HCT116 (cell line): ENCODE results near the gene FBN3. TPM values are rescaled to one million over a fixed set of nuclear protein-coding genes. Genes with fewer than 3 reads are reported as not detected.

ENCODE experiments used
- ATAC-seq: fragments of 200-7000 bp; cut with Tn5 transposase; 2 replicates; pipeline ENCODE4 v1.9.1; 2020; ENCODE audit warnings: mild to moderate bottlenecking, moderate library complexity
- BruUV-seq: library from RNA; stranded (reverse); fragments of 400-500 nt; replicated peaks from 2 replicates; lab custom pipeline; 2021; lab: Mats Ljungman, UMichigan
- CTCF ChIA-PET: fragments of 300-600 bp; sonication (Branson Sonifier 250); formaldehyde crosslinking; loops from one replicate; lab custom pipeline; 2021; ENCODE audit warnings: antibody characterized with exemption; lab: Charles Lee
- POLR2A ChIA-PET: fragments of 300-600, 350-600 bp; sonication (Branson Sonifier 250); formaldehyde crosslinking; loops from one replicate; lab custom pipeline; 2021; ENCODE audit warnings: antibody characterized with exemption; lab: Charles Lee
- RAD21 ChIA-PET, 2 experiments: fragments of 300-600 bp; sonication (Branson Sonifier 250); formaldehyde crosslinking; loops; one replicate each; lab custom pipeline; 2023; ENCODE audit warnings: low total read pairs in 2 of 2; ENCODE audit not compliant: uncharacterized antibody in 2 of 2, unreplicated experiment in 2 of 2, low non-redundant PET in 1 of 2; lab: Charles Lee
- DNase-seq: peaks from one replicate; pipeline ENCODE4 v3.0.0-alpha.2; 2010; ENCODE audit warnings: low read depth, low spot score
- H2AFZ ChIP-seq: fragments of 200-600 bp; shearing (Covaris generic), sonication (generic); 2 replicates; pipeline ENCODE4 v1.6.1; 2017; ENCODE audit warnings: low read depth, mixed run types, mixed read lengths, antibody characterized with exemption, low read length; ENCODE audit not compliant: poor library complexity, severe bottlenecking
- H3K27ac ChIP-seq: 2 replicates; pipeline ENCODE4 v1.5.1; 2012; ENCODE audit warnings: low read depth, low read length
- H3K27me3 ChIP-seq: fragments of 200-600 bp; sonication (generic); 2 replicates; pipeline ENCODE4 v1.6.1; 2016; ENCODE audit warnings: mixed run types, low read length, mixed read lengths; ENCODE audit not compliant: insufficient read depth
- H3K36me3 ChIP-seq, 2 experiments: fragments of 200-500 bp in 1 of 2; fragments of 200-600 bp in 1 of 2; sonication (Bioruptor generic) in 1 of 2; sonication (generic) in 1 of 2; 2 replicates each; pipeline versions ENCODE4 v1.5.1 to v1.6.1; 2014 to 2016; ENCODE audit warnings: low read length in 2 of 2, inconsistent platforms in 1 of 2, mixed read lengths in 1 of 2, mixed run types in 1 of 2; ENCODE audit not compliant: insufficient read depth in 2 of 2, control insufficient read depth in 1 of 2
- H3K4me1 ChIP-seq, 2 experiments: fragments of 200-600 bp in 1 of 2; sonication (generic) in 1 of 2; 2 replicates each; pipeline versions ENCODE4 v1.5.1 to v1.6.1; 2012 to 2017; ENCODE audit warnings: low read length in 2 of 2, inconsistent platforms in 1 of 2, mild to moderate bottlenecking in 1 of 2, mixed read lengths in 1 of 2, mixed run types in 1 of 2, moderate library complexity in 1 of 2; ENCODE audit not compliant: insufficient read depth in 2 of 2, control insufficient read depth in 1 of 2
- H3K4me2 ChIP-seq: fragments of 200-600 bp; sonication (generic); 2 replicates; pipeline ENCODE4 v1.6.1; 2017; ENCODE audit warnings: mixed run types, low read length, mixed read lengths
- H3K4me3 ChIP-seq, 2 experiments: fragments of 200-600 bp in 1 of 2; sonication (generic) in 1 of 2; replicated peaks in 1 of 2; 2 replicates each; pipeline ENCODE4 v1.5.1; 2011 to 2016; ENCODE audit warnings: low read length in 2 of 2, control low read depth in 1 of 2, low read depth in 1 of 2, mild to moderate bottlenecking in 1 of 2, mixed read lengths in 1 of 2, mixed run types in 1 of 2
- H3K79me2 ChIP-seq: fragments of 200-600 bp; sonication (generic); 2 replicates; pipeline ENCODE4 v1.6.1; 2017; ENCODE audit warnings: mild to moderate bottlenecking, mixed run types, low read length, moderate library complexity, mixed read lengths; ENCODE audit not compliant: insufficient read depth
- H3K9ac ChIP-seq: fragments of 200-600 bp; sonication (generic); 2 replicates; pipeline ENCODE4 v1.6.1; 2016; ENCODE audit warnings: low read length, mixed read lengths
- H3K9me2 ChIP-seq: fragments of 200-600 bp; sonication (generic), shearing (Covaris generic); 2 replicates; pipeline ENCODE4 v1.6.1; 2017; ENCODE audit warnings: mixed run types, mild to moderate bottlenecking, moderate library complexity; ENCODE audit not compliant: insufficient read depth
- H3K9me3 ChIP-seq, 2 experiments: fragments of 200-500 bp in 1 of 2; fragments of 200-600 bp in 1 of 2; sonication (Bioruptor generic) in 1 of 2; sonication (generic) in 1 of 2; 2 replicates each; pipeline ENCODE4 v1.6.1; 2014 to 2017; ENCODE audit warnings: low read length in 2 of 2, mixed read lengths in 2 of 2, inconsistent platforms in 1 of 2, low read depth in 1 of 2, mild to moderate bottlenecking in 1 of 2, mixed run types in 1 of 2, moderate library complexity in 1 of 2; ENCODE audit not compliant: control insufficient read depth in 1 of 2, insufficient read depth in 1 of 2
- H4K20me1 ChIP-seq: fragments of 200-600 bp; sonication (generic), shearing (Covaris generic); 2 replicates; pipeline ENCODE4 v1.6.1; 2017; ENCODE audit warnings: mixed run types, mild to moderate bottlenecking, moderate library complexity; ENCODE audit not compliant: insufficient read depth
- CBX3 ChIP-seq: IDR thresholded peaks from 2 replicates; pipeline ENCODE4 v1.6.1; 2012; ENCODE audit warnings: low read depth
- CEBPB ChIP-seq: IDR thresholded peaks from 2 replicates; pipeline ENCODE4 v1.6.1; 2012; ENCODE audit warnings: low read depth
- EGR1 ChIP-seq: IDR thresholded peaks from 2 replicates; pipeline ENCODE4 v1.6.1; 2012; ENCODE audit warnings: low read depth
- ELF1 ChIP-seq: IDR thresholded peaks from 2 replicates; pipeline ENCODE4 v1.6.1; 2012; ENCODE audit warnings: low read depth, borderline replicate concordance
- EZH2 ChIP-seq: fragments of 200-600 bp; sonication (generic); IDR thresholded peaks from 2 replicates; pipeline ENCODE4 v1.6.1; 2017; ENCODE audit warnings: antibody characterized with exemption, mixed run types
- FOSL1 ChIP-seq: IDR thresholded peaks from 2 replicates; pipeline ENCODE4 v1.6.1; 2012; ENCODE audit warnings: low read depth
- JUND ChIP-seq: IDR thresholded peaks from 2 replicates; pipeline ENCODE4 v1.6.1; 2012
- MAX ChIP-seq: IDR thresholded peaks from 2 replicates; pipeline ENCODE4 v1.6.1; 2012
- POLR2AphosphoS5 ChIP-seq: IDR thresholded peaks from 2 replicates; pipeline ENCODE4 v1.6.1; 2011; ENCODE audit warnings: mild to moderate bottlenecking, low read depth, low read length, moderate library complexity
- RAD21 ChIP-seq: IDR thresholded peaks from 2 replicates; pipeline ENCODE4 v1.6.1; 2012; ENCODE audit warnings: low read depth, mild to moderate bottlenecking
- SIN3A ChIP-seq: IDR thresholded peaks from 2 replicates; pipeline ENCODE4 v1.6.1; 2012; ENCODE audit warnings: low read depth
- SRF ChIP-seq: IDR thresholded peaks from 2 replicates; pipeline ENCODE4 v1.6.1; 2012; ENCODE audit warnings: low read depth
- TCF7L2 ChIP-seq: IDR thresholded peaks from 2 replicates; pipeline ENCODE4 v1.7.0; 2011; ENCODE audit warnings: borderline replicate concordance, inconsistent platforms; ENCODE audit not compliant: insufficient read depth, insufficient read length; ENCODE audit errors: extremely low read depth
- YY1 ChIP-seq: IDR thresholded peaks from 2 replicates; pipeline ENCODE4 v1.6.1; 2011; ENCODE audit warnings: low read length, low read depth, moderate library complexity, mild to moderate bottlenecking; ENCODE audit not compliant: insufficient replicate concordance; ENCODE audit errors: extremely low read depth
- ZBTB33 ChIP-seq: IDR thresholded peaks from 2 replicates; pipeline ENCODE4 v1.6.1; 2011; ENCODE audit warnings: mild to moderate bottlenecking, low read length, moderate library complexity; ENCODE audit not compliant: insufficient replicate concordance; ENCODE audit errors: extremely low read depth
- ZFX ChIP-seq: fragments of 450-650 bp; IDR thresholded peaks from 2 replicates; pipeline ENCODE4 v1.6.1; 2017
- ZNF274 ChIP-seq: fragments of 200-500 bp; sonication (Bioruptor generic); IDR thresholded peaks from 2 replicates; pipeline ENCODE4 v1.6.1; 2014; ENCODE audit warnings: mild to moderate bottlenecking, low read depth, low read length, inconsistent platforms
- intact Hi-C: fragments of 100-400 bp; cut with micrococcal nuclease; formaldehyde crosslinking; loops from 2 replicates; pipeline ENCODE4 v1.10.0; 2022
- total RNA-seq: library from RNA; stranded (reverse); gene quantifications from one replicate; pipeline ENCODE4 v1.2.1, GENCODE V29; 2021; ENCODE audit not compliant: unreplicated experiment

FBN3 gene
- total RNA-seq, 1 experiment from 2014 or later, result 6.6 TPM

GRCh38 chr19:8151767-8152035 lies 2.3 kb upstream of the FBN3 start:
- CTCF ChIA-PET, result no interaction called here
- H3K4me3 ChIP-seq, result no peak overlapping the region
- intact Hi-C loops, result loop anchor here (10.0 kb wide), 2 partner anchors 147 to 183 kb away; partner anchors contain the start of gene ELAVL1
- no peaks in the 10 kb centered on the region for H3K9me3 ChIP-seq
- TF ChIP-seq EGR1 (no peak), JUND (no peak), POLR2AphosphoS5 (no peak), SIN3A (no peak), CEBPB (no peak), EZH2 (no peak), TCF7L2 (no peak), ZNF274 (no peak), SRF (no peak), FOSL1 (no peak), ZFX (no peak), YY1 (no peak), RAD21 (no peak), CBX3 (no peak), ELF1 (no peak), ZBTB33 (no peak), MAX (no peak)
- RAD21 ChIA-PET, result no interaction called here
- H3K79me2 ChIP-seq, result no peaks in the 10 kb centered on the region
- POLR2A ChIA-PET, result no interaction called here
- no peaks in the 10 kb centered on the region for H3K27me3 ChIP-seq
- no peaks in the 10 kb centered on the region for H3K36me3 ChIP-seq
- H3K9me2 ChIP-seq, result no peaks in the 10 kb centered on the region
- H3K4me2 ChIP-seq, result no peak overlapping the region
- DNase-seq (no peak), ATAC-seq (no peak)
- peaks cover 24 to 48% of the 10 kb centered on the region in 2 experiments for H3K4me1 ChIP-seq
- H4K20me1 ChIP-seq, result no peaks in the 10 kb centered on the region
- H3K9ac ChIP-seq, result no peak overlapping the region
- no peak overlapping the region for H2AFZ ChIP-seq
- no TSS peak for BruUV-seq
- no peak overlapping the region for H3K27ac ChIP-seq
